Duodenal mucosa (tissue), 2 donors: ENCODE data around the gene FFAR3.
"Not testable (repeated sequence)": the region's sequence is repeated elsewhere in the genome, so short reads cannot be mapped to it uniquely, and the experiment has no call there.

ENCODE experiments used
- H3K27ac ChIP-seq: one replicate; pipeline ENCODE4 v1.7.0; 2013; ENCODE audit warnings: low read depth, low read length
- H3K27me3 ChIP-seq, 2 donors: one replicate each; pipeline ENCODE4 v1.7.0; 2013; ENCODE audit warnings: low read length in 2 of 2, control low read depth in 1 of 2; ENCODE audit not compliant: insufficient read depth in 2 of 2, control insufficient read depth in 1 of 2
- H3K36me3 ChIP-seq, 2 donors: one replicate each; pipeline ENCODE4 v1.7.0; 2013; ENCODE audit warnings: low read length in 2 of 2, control low read depth in 1 of 2; ENCODE audit not compliant: insufficient read depth in 2 of 2, control insufficient read depth in 1 of 2
- H3K4me1 ChIP-seq, 2 donors: one replicate each; pipeline ENCODE4 v1.7.0; 2013; ENCODE audit warnings: low read length in 2 of 2, control low read depth in 1 of 2; ENCODE audit not compliant: insufficient read depth in 2 of 2, control insufficient read depth in 1 of 2
- H3K4me3 ChIP-seq, 2 donors: one replicate each; pipeline ENCODE4 v1.7.0; 2013; ENCODE audit warnings: low read length in 2 of 2, low read depth in 1 of 2
- H3K9ac ChIP-seq, 2 donors: one replicate each; pipeline ENCODE4 v1.7.0; 2013; ENCODE audit warnings: low read length in 2 of 2, low read depth in 1 of 2
- H3K9me3 ChIP-seq, 2 donors: one replicate each; pipeline ENCODE4 v1.7.0; 2013; ENCODE audit warnings: low read length in 2 of 2, control low read depth in 1 of 2; ENCODE audit not compliant: control insufficient read depth in 1 of 2

The FFAR3 gene

GRCh38 chr19:35359395-35359794, 1.1 kb downstream of the FFAR3 start:
- H3K4me1 ChIP-seq, H3K4me3 ChIP-seq, H3K9ac ChIP-seq: not testable (repeated sequence)

GRCh38 chr19:35360081-35360480, 1.8 kb downstream of the FFAR3 start:
- H3K27me3 ChIP-seq, H3K36me3 ChIP-seq, H3K27ac ChIP-seq, H3K9ac ChIP-seq, H3K9me3 ChIP-seq, H3K4me3 ChIP-seq, H3K4me1 ChIP-seq: not testable (repeated sequence)

More at GRCh38 chr19:35359395-35359794, 1.1 kb downstream of the FFAR3 start:
- not testable (repeated sequence) for H3K36me3 ChIP-seq, H3K27ac ChIP-seq, H3K9me3 ChIP-seq, H3K27me3 ChIP-seq

GRCh38 chr19:35360880-35361420, 2.7 kb downstream of the FFAR3 start:
- Histone ChIP-seq H3K9me3 (no peaks in the 10 kb centered on the region), H3K27me3 (no peaks in the 10 kb centered on the region), H3K4me1 (no peaks in the 10 kb centered on the region), H3K36me3 (no peaks in the 10 kb centered on the region), H3K9ac (no peak overlapping the region), H3K27ac (no peak overlapping the region), H3K4me3 (no peak overlapping the region)

- Histone ChIP-seq H3K27me3 (no peaks in the 10 kb centered on the region), H3K9me3 (no peaks in the 10 kb centered on the region), H3K9ac (no peak overlapping the region), H3K36me3 (no peaks in the 10 kb centered on the region), H3K27ac (no peak overlapping the region), H3K4me1 (no peaks in the 10 kb centered on the region), H3K4me3 (no peak overlapping the region)
Measured at GRCh38 chr19:35362261-35363000, 4.2 kb downstream of the FFAR3 start.

- H3K9ac ChIP-seq = no peak overlapping the region
Measured at GRCh38 chr19:35363001-35363590, 4.8 kb downstream of the FFAR3 start.

GRCh38 chr19:35363711-35364425, 5.6 kb downstream of the FFAR3 start:
- Histone ChIP-seq H3K27ac (no peak overlapping the region), H3K4me3 (no peak overlapping the region), H3K36me3 (no peaks in the 10 kb centered on the region), H3K9me3 (no peaks in the 10 kb centered on the region), H3K4me1 (no peaks in the 10 kb centered on the region), H3K27me3 (no peaks in the 10 kb centered on the region), H3K9ac (no peak overlapping the region)

More at GRCh38 chr19:35363001-35363590, 4.8 kb downstream of the FFAR3 start:
- H3K36me3 ChIP-seq = no peaks in the 10 kb centered on the region
- H3K9me3 ChIP-seq = no peaks in the 10 kb centered on the region
- no peaks in the 10 kb centered on the region for H3K4me1 ChIP-seq
- no peak overlapping the region for H3K4me3 ChIP-seq
- no peaks in the 10 kb centered on the region for H3K27me3 ChIP-seq
- H3K27ac ChIP-seq = no peak overlapping the region

GRCh38 chr19:35365303-35365702, 7.0 kb downstream of the FFAR3 start:
- Histone ChIP-seq H3K27ac (no peak overlapping the region), H3K36me3 (no peaks in the 10 kb centered on the region), H3K4me1 (no peaks in the 10 kb centered on the region), H3K9ac (no peak overlapping the region), H3K27me3 (no peaks in the 10 kb centered on the region), H3K9me3 (no peaks in the 10 kb centered on the region), H3K4me3 (no peak overlapping the region)

GRCh38 chr19:35368378-35368777, 10.1 kb downstream of the FFAR3 start:
- Histone ChIP-seq H3K27ac (no peak overlapping the region), H3K9me3 (no peaks in the 10 kb centered on the region), H3K9ac (no peak overlapping the region), H3K4me1 (no peaks in the 10 kb centered on the region), H3K36me3 (no peaks in the 10 kb centered on the region), H3K4me3 (no peak overlapping the region), H3K27me3 (no peaks in the 10 kb centered on the region)

- Histone ChIP-seq H3K27ac (no peak overlapping the region), H3K4me1 (no peaks in the 10 kb centered on the region), H3K9ac (no peak overlapping the region), H3K36me3 (no peaks in the 10 kb centered on the region), H3K27me3 (no peaks in the 10 kb centered on the region), H3K9me3 (no peaks in the 10 kb centered on the region), H3K4me3 (no peak overlapping the region)
Measured at GRCh38 chr19:35369522-35369921, 11.3 kb downstream of the FFAR3 start.

- Histone ChIP-seq H3K9me3 (no peaks in the 10 kb centered on the region), H3K9ac (no peak within 1 kb of the TSS), H3K4me1 (peaks cover 0 to 5% of the 10 kb centered on the region in 2 donors), H3K4me3 (no peak within 1 kb of the TSS), H3K36me3 (no peaks in the 10 kb centered on the region), H3K27me3 (no peaks in the 10 kb centered on the region), H3K27ac (no peak within 1 kb of the TSS)
Measured at GRCh38 chr19:35370722-35371121, 12.5 kb downstream of the FFAR3 start, which contains the start of gene GPR42. TSS of gene GPR42 (plus strand) at chr19:35371068. CDS start at chr19:35371360, 292 bp downstream.
